Neural progenitor cell (in vitro differentiated cells): ENCODE results near the gene SETDB2. TPM values are rescaled to one million over a fixed set of nuclear protein-coding genes. Genes with fewer than 3 reads are reported as not detected.

Experiments
- DNase-seq: peaks from one replicate; pipeline ENCODE4 v3.0.0-alpha.2; 2016; ENCODE audit warnings: low spot score
- H2AFZ ChIP-seq: fragments of 200-600 bp; sonication (generic); replicated peaks from 2 replicates; pipeline ENCODE4 v1.6.1; 2016; ENCODE audit warnings: antibody characterized with exemption
- H3F3A ChIP-seq: fragments of 200-600 bp; sonication (generic); 2 replicates; pipeline ENCODE4 v1.6.1; 2016; ENCODE audit warnings: antibody characterized with exemption, low read depth
- H3K27ac ChIP-seq: fragments of 200-600 bp; sonication (generic); 2 replicates; pipeline ENCODE4 v1.5.1; 2016; ENCODE audit warnings: mild to moderate bottlenecking
- H3K27me3 ChIP-seq: fragments of 200-600 bp; sonication (generic); 2 replicates; pipeline ENCODE4 v1.6.1; 2016; ENCODE audit warnings: mild to moderate bottlenecking, moderate library complexity
- H3K36me3 ChIP-seq: fragments of 200-600 bp; sonication (generic); 2 replicates; pipeline ENCODE4 v1.5.1; 2016
- H3K4me1 ChIP-seq: fragments of 200-600 bp; sonication (generic); 2 replicates; pipeline ENCODE4 v1.6.1; 2016; ENCODE audit warnings: mixed run types
- H3K4me2 ChIP-seq: fragments of 200-600 bp; sonication (generic); 2 replicates; pipeline ENCODE4 v1.6.1; 2016
- H3K4me3 ChIP-seq: fragments of 200-600 bp; sonication (generic); 2 replicates; pipeline ENCODE4 v1.5.1; 2016
- H3K79me2 ChIP-seq: fragments of 200-600 bp; sonication (generic); 2 replicates; pipeline ENCODE4 v1.6.1; 2016; ENCODE audit warnings: low read depth
- H3K9ac ChIP-seq: fragments of 200-600 bp; sonication (generic); 2 replicates; pipeline ENCODE4 v1.6.1; 2016
- H3K9me3 ChIP-seq: fragments of 200-600 bp; sonication (generic); 2 replicates; pipeline ENCODE4 v1.5.1; 2016; ENCODE audit warnings: low read depth
- H4K20me1 ChIP-seq: fragments of 200-600 bp; sonication (generic); 2 replicates; pipeline ENCODE4 v1.6.1; 2016; ENCODE audit warnings: low read depth
- H3K27ac Mint-ChIP-seq: 3 replicates; pipeline ENCODE4 v1.8.0; 2021; ENCODE audit warnings: mixed read lengths
- H3K27me3 Mint-ChIP-seq: 2 replicates; pipeline ENCODE4 v1.8.0; 2022; ENCODE audit warnings: low read depth, mild to moderate bottlenecking, inconsistent platforms, moderate library complexity, mixed read lengths; ENCODE audit not compliant: insufficient read depth
- H3K36me3 Mint-ChIP-seq: 3 replicates; pipeline ENCODE4 v1.8.0; 2021; ENCODE audit warnings: mixed read lengths
- H3K4me1 Mint-ChIP-seq: 3 replicates; pipeline ENCODE4 v1.8.0; 2021; ENCODE audit warnings: mixed read lengths
- H3K4me3 Mint-ChIP-seq: 3 replicates; pipeline ENCODE4 v1.8.0; 2021; ENCODE audit warnings: mild to moderate bottlenecking, moderate library complexity, mixed read lengths
- H3K9me3 Mint-ChIP-seq: 3 replicates; pipeline ENCODE4 v1.8.0; 2020; ENCODE audit warnings: mixed read lengths
- EZH2 ChIP-seq: fragments of 200-600 bp; sonication (generic); IDR thresholded peaks from 2 replicates; pipeline ENCODE4 v1.6.1; 2017; ENCODE audit warnings: antibody characterized with exemption, mild to moderate bottlenecking, moderate library complexity
- EZH2phosphoT487 ChIP-seq: fragments of 200-600 bp; sonication (generic); IDR thresholded peaks from 2 replicates; pipeline ENCODE4 v1.6.1; 2017; ENCODE audit warnings: antibody characterized with exemption
- total RNA-seq: library from RNA; depleted of rRNA; stranded (reverse); fragments of >200 nt; gene quantifications from 2 replicates; pipeline ENCODE4 v1.2.3, GENCODE V29; 2015; ENCODE audit warnings: low replicate concordance
- TF ChIP-seq, protein P1 (sequence below): fragments of 200-600 bp; sonication (generic); IDR thresholded peaks from 2 replicates; pipeline ENCODE4 v1.5.1; 2017; ENCODE audit warnings: antibody characterized with exemption, mild to moderate bottlenecking

The SETDB2 gene
- total RNA-seq, 1 donor from 2014 or later = 9.5 TPM

DNA sequence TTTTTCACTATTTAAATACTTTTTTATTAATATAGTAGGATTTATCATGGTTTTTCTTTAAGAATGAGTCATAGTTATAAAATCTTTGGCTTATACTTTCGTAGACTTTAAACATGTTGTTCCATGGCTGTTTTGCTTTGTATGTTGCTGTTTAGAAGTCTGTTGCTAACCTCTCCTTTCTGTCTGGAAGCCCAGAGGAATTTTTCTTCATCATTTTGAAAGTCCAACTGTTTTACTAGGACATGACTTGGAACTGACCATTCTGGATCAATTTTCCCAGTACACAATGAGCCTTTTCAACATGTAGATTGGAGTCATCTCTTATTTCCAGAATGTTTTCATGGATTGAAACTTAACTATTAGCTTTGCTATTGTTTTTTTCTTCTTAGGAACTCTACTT lies 8.1 kb upstream of the SETDB2 start:
- no peaks in the 10 kb centered on the region for H3K4me1 ChIP-seq
- no peak overlapping the region for H3K9ac ChIP-seq
- TF ChIP-seq EZH2 = no peak
- TF ChIP-seq, protein P1, sequence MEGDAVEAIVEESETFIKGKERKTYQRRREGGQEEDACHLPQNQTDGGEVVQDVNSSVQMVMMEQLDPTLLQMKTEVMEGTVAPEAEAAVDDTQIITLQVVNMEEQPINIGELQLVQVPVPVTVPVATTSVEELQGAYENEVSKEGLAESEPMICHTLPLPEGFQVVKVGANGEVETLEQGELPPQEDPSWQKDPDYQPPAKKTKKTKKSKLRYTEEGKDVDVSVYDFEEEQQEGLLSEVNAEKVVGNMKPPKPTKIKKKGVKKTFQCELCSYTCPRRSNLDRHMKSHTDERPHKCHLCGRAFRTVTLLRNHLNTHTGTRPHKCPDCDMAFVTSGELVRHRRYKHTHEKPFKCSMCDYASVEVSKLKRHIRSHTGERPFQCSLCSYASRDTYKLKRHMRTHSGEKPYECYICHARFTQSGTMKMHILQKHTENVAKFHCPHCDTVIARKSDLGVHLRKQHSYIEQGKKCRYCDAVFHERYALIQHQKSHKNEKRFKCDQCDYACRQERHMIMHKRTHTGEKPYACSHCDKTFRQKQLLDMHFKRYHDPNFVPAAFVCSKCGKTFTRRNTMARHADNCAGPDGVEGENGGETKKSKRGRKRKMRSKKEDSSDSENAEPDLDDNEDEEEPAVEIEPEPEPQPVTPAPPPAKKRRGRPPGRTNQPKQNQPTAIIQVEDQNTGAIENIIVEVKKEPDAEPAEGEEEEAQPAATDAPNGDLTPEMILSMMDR = no peak
- no peak for TF ChIP-seq EZH2phosphoT487
- peaks cover 6% of the 10 kb centered on the region for H3K36me3 Mint-ChIP-seq
- no peak overlapping the region for H3K27ac Mint-ChIP-seq
- no peaks in the 10 kb centered on the region for H3K27me3 Mint-ChIP-seq
- H4K20me1 ChIP-seq = no peaks in the 10 kb centered on the region
- no peaks in the 10 kb centered on the region for H3K79me2 ChIP-seq
- no peak overlapping the region for H3K4me2 ChIP-seq
- H3K4me1 Mint-ChIP-seq = no peaks in the 10 kb centered on the region
- no peaks in the 10 kb centered on the region for H3K36me3 ChIP-seq
- H2AFZ ChIP-seq = no peak overlapping the region
- H3K27me3 ChIP-seq = no peaks in the 10 kb centered on the region
- no peak for DNase-seq
- H3K4me3 Mint-ChIP-seq = no peak overlapping the region
- H3F3A ChIP-seq = no peaks in the 10 kb centered on the region
- H3K9me3 ChIP-seq = no peaks in the 10 kb centered on the region
- no peaks in the 10 kb centered on the region for H3K9me3 Mint-ChIP-seq
- no peak overlapping the region for H3K27ac ChIP-seq
- H3K4me3 ChIP-seq = no peak overlapping the region

- Histone ChIP-seq H4K20me1 (no peaks in the 10 kb centered on the region), H3K4me2 (no peak overlapping the region), H3K9ac (no peak overlapping the region), H3F3A (no peaks in the 10 kb centered on the region), H3K79me2 (peaks cover under 1% of the 10 kb centered on the region), H3K36me3 (peaks cover under 1% of the 10 kb centered on the region), H3K9me3 (no peaks in the 10 kb centered on the region), H3K4me3 (no peak overlapping the region), H3K27ac (no peak overlapping the region), H3K4me1 (no peaks in the 10 kb centered on the region), H2AFZ (no peak overlapping the region), H3K27me3 (no peaks in the 10 kb centered on the region)
- no peaks in the 10 kb centered on the region for H3K9me3 Mint-ChIP-seq
- H3K27ac Mint-ChIP-seq = no peak overlapping the region
- no peaks in the 10 kb centered on the region for H3K27me3 Mint-ChIP-seq
- no peak overlapping the region for H3K4me3 Mint-ChIP-seq
- TF ChIP-seq, protein P1 = no peak
- TF ChIP-seq EZH2 (no peak), EZH2phosphoT487 (no peak)
- no peak for DNase-seq
- no peaks in the 10 kb centered on the region for H3K4me1 Mint-ChIP-seq
- H3K36me3 Mint-ChIP-seq = peaks cover 7% of the 10 kb centered on the region
Observed at GRCh38 chr13:49436890-49437289, 7.2 kb upstream of the SETDB2 start.

- Histone ChIP-seq H3K27ac (no peak overlapping the region), H3K9ac (no peak overlapping the region), H3F3A (no peaks in the 10 kb centered on the region), H2AFZ (no peak overlapping the region), H3K36me3 (peaks cover 4% of the 10 kb centered on the region), H3K4me2 (no peak overlapping the region), H3K9me3 (no peaks in the 10 kb centered on the region), H3K4me3 (no peak overlapping the region), H3K79me2 (peaks cover 8% of the 10 kb centered on the region), H3K4me1 (no peaks in the 10 kb centered on the region), H3K27me3 (no peaks in the 10 kb centered on the region), H4K20me1 (no peaks in the 10 kb centered on the region)
- Mint-ChIP-seq H3K36me3 (peaks cover 12% of the 10 kb centered on the region), H3K4me1 (peaks cover under 1% of the 10 kb centered on the region), H3K9me3 (no peaks in the 10 kb centered on the region), H3K27me3 (no peaks in the 10 kb centered on the region), H3K4me3 (no peak overlapping the region), H3K27ac (no peak overlapping the region)
- DNase-seq = no peak
- TF ChIP-seq, protein P1 = no peak
- TF ChIP-seq EZH2phosphoT487 (no peak), EZH2 (no peak)
Observed at GRCh38 chr13:49437705-49438104, 6.4 kb upstream of the SETDB2 start.
